Transverse colon (tissue), 4 donors: ENCODE results near the gene SQOR. TPM values are rescaled to one million over a fixed set of nuclear protein-coding genes. Genes with fewer than 3 reads are reported as not detected.

Experiments used
- DNase-seq: peaks from one replicate; pipeline ENCODE4 v3.0.0-alpha.2; 2019
- H3K27ac ChIP-seq, 4 donors: fragments of 200-600 bp; sonication (generic); 2 replicates each; pipeline ENCODE4 v1.5.1; 2016 to 2018; ENCODE audit warnings: inconsistent platforms in 4 of 4
- H3K27me3 ChIP-seq: fragments of 200-600 bp; sonication (generic); 2 replicates; pipeline ENCODE4 v1.5.1; 2017; ENCODE audit warnings: inconsistent platforms
- H3K36me3 ChIP-seq, 4 donors: fragments of 200-600 bp; sonication (generic); 2 replicates each; pipeline ENCODE4 v1.5.1; 2017 to 2019; ENCODE audit warnings: inconsistent platforms in 4 of 4
- H3K4me1 ChIP-seq, 4 donors: fragments of 200-600 bp; sonication (generic); 2 replicates each; pipeline ENCODE4 v1.5.1; 2017 to 2020; ENCODE audit warnings: inconsistent platforms in 4 of 4
- H3K4me3 ChIP-seq, 4 donors: fragments of 200-600 bp; sonication (generic); 1 replicate in 1 of 4; 2 replicates in 3 of 4; pipeline versions ENCODE4 v1.5.1 to v1.6.1; 2017 to 2019; ENCODE audit warnings: inconsistent platforms in 4 of 4
- H3K9me3 ChIP-seq, 2 donors: fragments of 200-600 bp; sonication (generic); 2 replicates each; pipeline ENCODE4 v1.5.1; 2017 to 2019; ENCODE audit warnings: inconsistent platforms in 2 of 2
- EP300 ChIP-seq: sonication (generic); formaldehyde crosslinking; IDR thresholded peaks from one replicate; pipeline ENCODE4 v1.6.1; 2017; ENCODE audit warnings: antibody characterized with exemption, low read depth
- POLR2A ChIP-seq: fragments of 450-650 bp; IDR thresholded peaks from one replicate; pipeline ENCODE4 v1.6.1; 2016; ENCODE audit warnings: antibody characterized with exemption, mild to moderate bottlenecking, moderate library complexity
- POLR2AphosphoS5 ChIP-seq, 3 donors: sonication (generic); formaldehyde crosslinking; IDR thresholded peaks; one replicate each; pipeline ENCODE4 v1.6.1; 2016; ENCODE audit warnings: antibody characterized with exemption in 3 of 3
- WGBS, 2 donors: methylation state at CpG; one replicate each; pipeline ENCODE4 v1.1.5; 2018; ENCODE audit warnings: low coverage in 1 of 2; 5-methylcytosine and 5-hydroxymethylcytosine counted together
- in situ Hi-C, 4 donors: fragments of 200-750 bp; cut with MboI; loops; one replicate each; pipeline versions ENCODE4 v1.15.0 to v1.15.1; 2017; ENCODE audit warnings: low sequenced_read_pairs in 3 of 4, low pct_ligation_motif_present in 1 of 4, low pct_unique_long_range_greater_than_20kb in 1 of 4
- intact Hi-C: fragments of 100-400 bp; cut with DNase I; formaldehyde crosslinking; loops from one replicate; pipeline ENCODE4 v1.15.1; 2023; ENCODE audit warnings: low total_unique reads
- small RNA-seq, 4 donors: library from RNA; depleted of rRNA; stranded (forward); fragments of <200 nt; gene quantifications; one replicate each; pipeline ENCODE3, GENCODE V24; 2016
- total RNA-seq, 4 donors: library from RNA; depleted of rRNA; stranded (reverse); fragments of >200 nt; gene quantifications; one replicate each; pipeline ENCODE4 v1.1.0, GENCODE V29; 2016
- TF ChIP-seq, protein P1 (sequence below), 5 experiments: fragments of 200-600 bp in 3 of 5; fragments of 450-650 bp in 2 of 5; sonication (generic) in 3 of 5; IDR thresholded peaks; 1 replicate in 2 of 5; 2 replicates in 3 of 5; pipeline ENCODE4 v1.5.1; 2016 to 2017; ENCODE audit warnings: antibody characterized with exemption in 5 of 5, inconsistent platforms in 3 of 5, mild to moderate bottlenecking in 2 of 5, moderate library complexity in 1 of 5

SQOR gene
- total RNA-seq, 4 donors from 2014 or later, result 106 to 377 (median 281) TPM

DNA sequence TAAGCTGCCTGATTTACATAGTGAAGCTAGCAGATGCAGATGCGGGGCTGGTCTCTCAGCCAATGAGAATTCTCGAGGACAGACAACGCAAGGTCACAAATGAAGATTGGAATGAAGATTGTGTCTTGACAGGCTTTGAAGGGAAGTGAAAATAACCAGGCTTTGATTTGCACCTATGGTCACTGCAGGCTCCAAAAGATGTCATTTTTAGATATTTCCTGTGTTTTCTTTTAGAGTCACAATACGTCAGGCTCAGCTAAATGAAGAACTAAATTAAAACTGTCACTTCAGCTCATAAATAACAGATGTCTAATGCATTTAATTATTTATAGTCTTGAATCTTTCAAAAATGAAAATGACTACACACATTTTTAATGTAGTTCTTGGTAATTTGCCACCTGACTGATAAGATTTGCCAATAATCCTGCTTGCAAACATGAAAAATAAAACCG, 99.5 kb downstream of the SQOR start:
- Histone ChIP-seq H3K27me3 (no peaks in the 10 kb centered on the region), H3K36me3 (no peaks in the 10 kb centered on the region), H3K4me3 (no peak overlapping the region), H3K4me1 (no peaks in the 10 kb centered on the region), H3K9me3 (no peaks in the 10 kb centered on the region), H3K27ac (no peak overlapping the region)
- in situ Hi-C loops, result no loop called here
- WGBS, 2 donors, result 72 to 79% methylated on average over 5 of the region's 5 CpGs
- no peak for DNase-seq
- intact Hi-C loops, result no loop called here
- TF ChIP-seq EP300 (no peak), POLR2A (no peak), POLR2AphosphoS5 (IDR thresholded peaks at IDR 0.05) (no peak)
- TF ChIP-seq, protein P1, sequence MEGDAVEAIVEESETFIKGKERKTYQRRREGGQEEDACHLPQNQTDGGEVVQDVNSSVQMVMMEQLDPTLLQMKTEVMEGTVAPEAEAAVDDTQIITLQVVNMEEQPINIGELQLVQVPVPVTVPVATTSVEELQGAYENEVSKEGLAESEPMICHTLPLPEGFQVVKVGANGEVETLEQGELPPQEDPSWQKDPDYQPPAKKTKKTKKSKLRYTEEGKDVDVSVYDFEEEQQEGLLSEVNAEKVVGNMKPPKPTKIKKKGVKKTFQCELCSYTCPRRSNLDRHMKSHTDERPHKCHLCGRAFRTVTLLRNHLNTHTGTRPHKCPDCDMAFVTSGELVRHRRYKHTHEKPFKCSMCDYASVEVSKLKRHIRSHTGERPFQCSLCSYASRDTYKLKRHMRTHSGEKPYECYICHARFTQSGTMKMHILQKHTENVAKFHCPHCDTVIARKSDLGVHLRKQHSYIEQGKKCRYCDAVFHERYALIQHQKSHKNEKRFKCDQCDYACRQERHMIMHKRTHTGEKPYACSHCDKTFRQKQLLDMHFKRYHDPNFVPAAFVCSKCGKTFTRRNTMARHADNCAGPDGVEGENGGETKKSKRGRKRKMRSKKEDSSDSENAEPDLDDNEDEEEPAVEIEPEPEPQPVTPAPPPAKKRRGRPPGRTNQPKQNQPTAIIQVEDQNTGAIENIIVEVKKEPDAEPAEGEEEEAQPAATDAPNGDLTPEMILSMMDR (IDR thresholded peaks at IDR 0.05), result no peak

Small RNAs within 50 kb of the gene (small RNA-seq; reads per million reads assigned to genes)
- gene RF00019, result 0 reads per million in 4 donors

Other genes starting within 250 kb of the SQOR start
- gene SLC30A4, start 112.3 kb upstream of the SQOR start, total RNA-seq, result 10 to 100 TPM; 11.7 to 69.3 (median 16.0) TPM
- 10 to 100 TPM in 3 of 4 donors, 1 to 10 TPM in 1; 6.7 to 35.4 (median 23.8) TPM for gene BLOC1S6, start 47.6 kb upstream of the SQOR start, total RNA-seq